Subcutaneous adipose tissue (tissue), 4 donors: ENCODE measurements around the gene ING3. TPM values are rescaled to one million over a fixed set of nuclear protein-coding genes. Genes with fewer than 3 reads are reported as not detected.

Experiments used
- total RNA-seq, 4 donors: library from RNA; depleted of rRNA; stranded (reverse); fragments of >200 nt; gene quantifications; one replicate each; pipeline ENCODE4 v1.1.0, GENCODE V29; 2016
- TF ChIP-seq, protein P1 (sequence below): fragments of 450-650 bp; IDR thresholded peaks from one replicate; pipeline ENCODE4 v1.5.1; 2016; ENCODE audit warnings: low read depth, mild to moderate bottlenecking, control low read depth, antibody characterized with exemption, moderate library complexity

The ING3 gene
- total RNA-seq, 4 donors from 2014 or later: 17.8 to 24.8 (median 18.2) TPM

- TF ChIP-seq, protein P1, sequence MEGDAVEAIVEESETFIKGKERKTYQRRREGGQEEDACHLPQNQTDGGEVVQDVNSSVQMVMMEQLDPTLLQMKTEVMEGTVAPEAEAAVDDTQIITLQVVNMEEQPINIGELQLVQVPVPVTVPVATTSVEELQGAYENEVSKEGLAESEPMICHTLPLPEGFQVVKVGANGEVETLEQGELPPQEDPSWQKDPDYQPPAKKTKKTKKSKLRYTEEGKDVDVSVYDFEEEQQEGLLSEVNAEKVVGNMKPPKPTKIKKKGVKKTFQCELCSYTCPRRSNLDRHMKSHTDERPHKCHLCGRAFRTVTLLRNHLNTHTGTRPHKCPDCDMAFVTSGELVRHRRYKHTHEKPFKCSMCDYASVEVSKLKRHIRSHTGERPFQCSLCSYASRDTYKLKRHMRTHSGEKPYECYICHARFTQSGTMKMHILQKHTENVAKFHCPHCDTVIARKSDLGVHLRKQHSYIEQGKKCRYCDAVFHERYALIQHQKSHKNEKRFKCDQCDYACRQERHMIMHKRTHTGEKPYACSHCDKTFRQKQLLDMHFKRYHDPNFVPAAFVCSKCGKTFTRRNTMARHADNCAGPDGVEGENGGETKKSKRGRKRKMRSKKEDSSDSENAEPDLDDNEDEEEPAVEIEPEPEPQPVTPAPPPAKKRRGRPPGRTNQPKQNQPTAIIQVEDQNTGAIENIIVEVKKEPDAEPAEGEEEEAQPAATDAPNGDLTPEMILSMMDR: no peak
Observed at GRCh38 chr7:120985130-120985758, 34.7 kb downstream of the ING3 start.

DNA sequence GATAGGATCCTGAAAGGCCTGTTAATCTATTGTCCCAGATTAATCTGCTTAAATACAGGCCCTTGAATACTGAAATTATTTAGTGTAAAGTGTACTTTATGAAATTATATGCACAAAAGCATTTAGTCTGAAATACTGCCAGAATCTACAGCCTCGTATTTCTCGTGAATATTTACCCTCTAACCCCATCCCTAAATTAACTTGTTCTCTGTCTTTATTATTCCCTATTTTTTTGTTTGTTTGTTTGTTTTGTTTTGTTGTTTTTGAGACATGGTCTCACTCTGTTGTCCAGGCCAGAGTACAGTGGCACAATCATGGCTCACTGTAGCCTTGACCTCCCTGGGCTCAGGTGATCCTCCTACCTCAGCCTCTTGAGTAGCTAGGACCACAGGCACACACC, 35.3 kb downstream of the ING3 start:
- TF ChIP-seq, protein P1: no peak

GRCh38 chr7:120986650-120987049, 36.1 kb downstream of the ING3 start:
- TF ChIP-seq, protein P1: no peak

DNA sequence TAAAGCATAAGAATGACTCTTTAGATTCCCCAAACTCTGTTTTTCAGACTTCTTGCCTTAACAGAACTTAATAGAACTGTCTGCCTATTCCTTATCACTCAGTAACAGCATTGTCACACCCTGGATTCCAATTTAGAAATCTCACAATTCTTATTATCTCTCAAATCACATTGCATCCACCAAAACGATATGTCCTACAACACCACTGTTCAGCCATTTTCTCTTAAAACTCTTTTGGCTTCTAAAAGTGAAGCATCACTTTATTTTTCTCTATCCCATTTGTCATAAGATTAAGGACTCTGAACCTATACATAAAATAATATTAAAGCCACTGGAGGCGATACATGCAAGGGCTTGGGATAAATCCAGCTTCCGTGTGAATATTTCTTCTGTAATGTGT, 36.7 kb downstream of the ING3 start:
- TF ChIP-seq, protein P1: no peak

DNA sequence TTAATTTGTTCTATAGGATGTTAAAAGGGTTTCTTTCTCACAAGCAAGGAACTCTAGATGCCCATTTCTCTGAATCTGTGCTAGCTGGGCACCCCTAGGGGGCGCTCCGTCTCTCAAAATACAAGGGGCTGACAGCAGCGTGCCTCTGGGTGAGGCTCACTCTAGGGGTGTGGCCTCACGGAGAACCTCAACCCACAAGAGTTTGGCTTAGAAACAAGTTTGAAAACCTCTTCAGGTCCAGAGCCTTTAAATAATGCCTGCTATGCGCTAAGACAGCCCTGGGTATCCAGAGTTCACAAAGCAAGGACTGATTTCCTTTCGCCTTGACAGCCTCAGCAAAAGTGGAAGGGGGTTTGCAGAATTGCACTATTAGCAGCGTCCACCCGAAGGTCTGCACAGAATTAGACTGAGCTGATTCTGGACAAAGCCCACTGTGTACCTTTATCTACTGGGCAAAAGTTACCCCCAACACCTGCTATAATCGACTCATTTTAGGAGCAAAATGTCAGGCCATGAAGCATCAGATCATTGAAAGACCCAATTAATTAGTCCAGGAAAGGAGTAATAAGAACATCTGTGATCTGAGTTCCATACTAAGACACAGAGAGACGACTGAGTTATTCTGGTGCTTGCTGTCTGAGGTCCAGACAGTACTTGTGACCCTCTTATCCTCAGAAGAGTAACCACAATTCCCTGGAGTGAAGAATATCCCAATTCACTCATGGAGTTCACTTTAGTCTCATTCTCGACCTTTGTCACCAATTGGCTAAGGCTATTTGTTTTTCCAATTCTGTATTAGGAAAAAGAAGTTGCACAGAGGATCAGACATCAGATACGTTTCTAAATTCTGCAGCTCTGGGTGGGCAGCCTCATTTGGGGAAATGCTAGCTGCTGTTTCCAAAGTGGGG, 37.4 kb downstream of the ING3 start:
- TF ChIP-seq, protein P1: no peak

GRCh38 chr7:120988591-120989256, 38.1 kb downstream of the ING3 start, which contains the start of gene CPED1:
Gene CPED1, plus strand, starts transcription at chr7:120988711. Its CDS starts 911 bp downstream, at chr7:120989622.
- TF ChIP-seq, protein P1: no peak
